ENCODE measurements around the gene ZBTB6.

The ZBTB6 gene

DNA sequence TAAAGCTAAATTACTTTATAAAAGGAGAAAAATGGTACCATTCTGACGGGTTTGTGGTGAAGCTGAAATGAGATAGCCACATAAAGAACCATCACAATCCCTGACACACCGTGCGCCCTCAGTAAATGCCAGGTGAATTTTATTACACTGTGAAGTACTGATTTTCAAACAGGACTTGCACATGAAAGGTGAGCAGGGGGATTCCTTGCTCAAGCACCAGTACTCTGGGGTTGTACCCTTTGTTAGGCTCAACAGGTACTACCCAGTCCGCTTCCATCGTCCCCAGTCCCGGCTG, 27.3 kb upstream of the ZBTB6 start:
- TF ChIP-seq, protein P1, sequence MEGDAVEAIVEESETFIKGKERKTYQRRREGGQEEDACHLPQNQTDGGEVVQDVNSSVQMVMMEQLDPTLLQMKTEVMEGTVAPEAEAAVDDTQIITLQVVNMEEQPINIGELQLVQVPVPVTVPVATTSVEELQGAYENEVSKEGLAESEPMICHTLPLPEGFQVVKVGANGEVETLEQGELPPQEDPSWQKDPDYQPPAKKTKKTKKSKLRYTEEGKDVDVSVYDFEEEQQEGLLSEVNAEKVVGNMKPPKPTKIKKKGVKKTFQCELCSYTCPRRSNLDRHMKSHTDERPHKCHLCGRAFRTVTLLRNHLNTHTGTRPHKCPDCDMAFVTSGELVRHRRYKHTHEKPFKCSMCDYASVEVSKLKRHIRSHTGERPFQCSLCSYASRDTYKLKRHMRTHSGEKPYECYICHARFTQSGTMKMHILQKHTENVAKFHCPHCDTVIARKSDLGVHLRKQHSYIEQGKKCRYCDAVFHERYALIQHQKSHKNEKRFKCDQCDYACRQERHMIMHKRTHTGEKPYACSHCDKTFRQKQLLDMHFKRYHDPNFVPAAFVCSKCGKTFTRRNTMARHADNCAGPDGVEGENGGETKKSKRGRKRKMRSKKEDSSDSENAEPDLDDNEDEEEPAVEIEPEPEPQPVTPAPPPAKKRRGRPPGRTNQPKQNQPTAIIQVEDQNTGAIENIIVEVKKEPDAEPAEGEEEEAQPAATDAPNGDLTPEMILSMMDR (conservative IDR thresholded peaks at IDR 0.05; ENCODE audit: control insufficient read depth, insufficient read depth, low read depth, low read length) = no peak
- DNase-seq (ENCODE audit: low read depth) = no peak
- H3K4me3 ChIP-seq (ENCODE audit: control insufficient read depth, low read depth, low read length) = peak overlapping the region; percentile 47

DNA sequence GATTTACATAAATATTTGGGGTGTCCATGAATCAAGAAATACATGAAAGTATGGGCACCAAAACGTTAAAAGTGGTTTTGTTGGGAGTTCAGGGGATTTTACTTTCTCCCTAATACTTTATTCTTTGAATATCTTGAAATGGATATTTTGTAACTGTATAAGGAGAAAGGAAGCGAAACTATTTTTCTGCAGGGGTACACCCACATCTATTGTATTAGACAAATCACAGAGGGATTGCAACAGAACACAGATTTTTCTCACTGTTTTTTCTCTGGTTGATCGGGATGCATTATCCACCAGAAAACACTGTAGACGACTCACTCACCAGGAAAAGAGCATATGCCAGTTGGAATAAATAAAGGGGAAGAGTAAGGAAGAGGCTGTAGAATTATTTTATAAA, 26.5 kb upstream of the ZBTB6 start:
- TF ChIP-seq, protein P1 (conservative IDR thresholded peaks at IDR 0.05; ENCODE audit: control insufficient read depth, insufficient read depth, low read depth, low read length) = no peak
- no peak for DNase-seq (ENCODE audit: low read depth)
- no peak overlapping the region for H3K4me3 ChIP-seq (ENCODE audit: control insufficient read depth, low read depth, low read length)

DNA sequence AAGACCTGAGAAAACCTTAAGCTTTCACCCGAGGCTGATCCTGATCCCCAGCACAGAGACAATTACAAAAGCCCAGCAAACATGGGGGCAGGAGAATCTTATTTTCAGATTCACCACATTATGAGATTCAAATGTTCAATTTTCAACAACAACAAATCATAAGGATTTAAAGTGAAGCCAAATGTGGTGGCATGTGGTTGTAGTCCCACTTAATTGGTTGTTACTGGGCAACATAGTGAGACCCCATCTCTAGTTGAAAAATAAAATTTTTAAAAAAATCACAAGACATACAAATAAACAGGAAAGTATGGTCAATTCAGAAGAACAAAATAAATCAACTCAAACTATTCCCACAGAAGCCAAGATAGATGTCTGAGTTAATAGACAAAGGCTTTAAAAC, 23.8 kb upstream of the ZBTB6 start:
- TF ChIP-seq, protein P1 (conservative IDR thresholded peaks at IDR 0.05; ENCODE audit: control insufficient read depth, insufficient read depth, low read depth, low read length) = no peak
- DNase-seq (ENCODE audit: low read depth) = no peak
- no peak overlapping the region for H3K4me3 ChIP-seq (ENCODE audit: control insufficient read depth, low read depth, low read length)

DNA sequence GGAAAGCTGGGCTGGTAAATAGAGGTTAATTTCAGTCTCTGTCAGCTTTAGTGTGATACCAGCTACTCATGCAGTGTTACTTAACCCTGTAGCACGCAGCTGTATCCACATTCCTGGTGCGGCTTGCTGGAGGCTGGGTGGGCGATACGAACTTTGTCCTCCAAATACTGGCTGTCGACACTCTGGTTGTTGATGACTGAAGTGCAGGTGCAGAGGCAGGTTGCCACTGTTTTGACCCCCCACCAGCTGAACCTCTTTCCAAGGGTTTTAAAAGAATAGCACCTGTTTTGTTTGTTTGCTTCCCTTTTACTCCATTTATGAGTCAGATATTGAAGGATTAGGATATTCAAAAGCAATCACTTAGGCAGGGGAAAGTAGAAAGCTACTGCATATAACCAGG, 23.3 kb upstream of the ZBTB6 start:
- TF ChIP-seq, protein P1 (conservative IDR thresholded peaks at IDR 0.05; ENCODE audit: control insufficient read depth, insufficient read depth, low read depth, low read length) = no peak
- DNase-seq (ENCODE audit: low read depth) = no peak
- no peak overlapping the region for H3K4me3 ChIP-seq (ENCODE audit: control insufficient read depth, low read depth, low read length)

DNA sequence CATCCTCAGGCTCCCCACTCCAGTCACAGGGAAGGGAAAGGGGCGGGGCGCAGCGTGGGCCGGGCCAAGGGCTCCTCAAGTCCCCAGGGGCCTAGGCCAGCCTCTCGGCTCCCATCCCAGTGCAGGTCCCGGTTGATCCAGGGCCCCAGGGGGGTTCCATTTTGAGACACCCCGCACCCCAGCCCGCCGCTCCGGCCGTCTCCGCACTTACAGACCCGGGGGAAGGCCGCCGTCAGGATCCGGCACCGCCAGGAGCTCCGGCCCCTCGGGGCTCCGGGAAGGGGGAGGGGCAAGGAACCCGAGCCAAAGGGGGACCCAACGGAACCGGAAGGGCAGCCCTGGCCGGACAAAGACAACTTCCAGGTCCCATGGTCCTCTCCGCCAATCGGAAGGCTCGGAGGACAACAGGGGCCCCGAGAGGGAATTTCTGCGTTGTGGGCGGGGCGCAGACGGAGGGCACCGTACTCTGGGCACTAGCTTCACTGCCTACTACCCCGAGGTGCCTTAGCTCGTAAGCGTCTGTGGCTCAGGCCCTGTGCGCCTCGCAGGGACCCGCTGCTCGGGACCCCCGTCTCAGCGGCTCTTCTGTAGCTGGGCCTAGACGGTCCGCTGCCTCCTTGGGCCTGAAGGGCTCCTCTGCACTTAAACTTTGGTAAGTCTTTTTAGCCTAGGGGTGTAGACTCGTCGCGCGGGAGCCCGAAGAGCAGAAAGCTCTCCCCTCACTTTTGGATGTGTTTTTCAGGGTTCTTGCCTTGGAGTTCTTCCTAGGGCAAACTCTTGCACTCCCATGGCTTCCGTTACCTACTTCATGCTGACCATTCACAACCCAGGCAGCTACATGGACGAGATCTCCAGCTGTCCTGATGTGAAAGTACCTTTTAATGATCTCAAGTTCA, 18.4 kb upstream of the ZBTB6 start, which contains the start of gene ZBTB26:
Gene ZBTB26, minus strand, starts transcription at position 287 of the 896 bp plus-strand sequence. CDS start 11,578 bp downstream, outside the sequence.
- H3K4me3 ChIP-seq (ENCODE audit: control insufficient read depth, low read depth, low read length) = peak within 1 kb of the TSS; percentile 96
- peak; percentile 88 for DNase-seq (ENCODE audit: low read depth)
- TF ChIP-seq, protein P1 (conservative IDR thresholded peaks at IDR 0.05; ENCODE audit: control insufficient read depth, insufficient read depth, low read depth, low read length) = no peak

DNA sequence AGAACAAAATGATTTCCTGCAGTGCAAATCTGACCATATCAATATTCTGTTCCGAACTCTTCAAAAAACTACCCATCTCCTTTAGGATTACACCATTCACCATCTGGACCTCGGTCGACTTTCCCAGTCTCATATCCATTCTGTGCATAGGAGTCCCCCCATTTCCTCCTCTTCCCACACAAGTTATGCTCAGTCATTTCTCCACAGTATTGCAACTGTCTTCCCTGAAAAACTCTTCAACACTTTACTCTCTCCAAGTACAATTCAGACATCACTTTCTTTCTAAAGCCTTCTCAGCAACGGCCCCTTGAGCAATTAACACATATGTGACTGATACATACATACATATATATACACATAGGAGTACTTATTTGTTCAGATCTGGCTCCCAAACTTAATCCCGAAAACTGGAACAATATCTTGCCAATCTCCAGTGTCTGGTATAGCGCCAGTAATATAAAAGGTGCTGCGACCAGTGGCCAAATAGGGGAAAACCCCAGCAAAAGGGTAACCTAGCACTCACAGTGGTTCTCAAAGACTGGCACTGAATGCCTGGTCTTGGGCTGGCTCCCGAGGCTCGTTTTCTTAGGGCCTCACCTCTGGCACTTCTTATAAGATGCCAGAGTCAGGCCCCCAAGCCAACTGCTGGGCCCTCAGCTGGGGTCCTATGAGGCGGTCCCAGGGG, 17.6 kb upstream of the ZBTB6 start:
- DNase-seq (ENCODE audit: low read depth) = no peak
- peak overlapping the region; percentile 96 for H3K4me3 ChIP-seq (ENCODE audit: control insufficient read depth, low read depth, low read length)
- TF ChIP-seq, protein P1 (conservative IDR thresholded peaks at IDR 0.05; ENCODE audit: control insufficient read depth, insufficient read depth, low read depth, low read length) = no peak
